EL (cell line): ENCODE measurements around the gene S100A6.
A peak's percentile ranks its signal among the peaks of the same experiment; 100 is the strongest.

ENCODE experiments used
- DNase-seq: peaks from one replicate; pipeline ENCODE4 v3.0.0-alpha.2; 2016

The S100A6 gene

GRCh38 chr1:153493343-153493960, 42.3 kb downstream of the S100A6 start:
- DNase-seq = no peak

GRCh38 chr1:153490272-153491051, 45.3 kb downstream of the S100A6 start:
- peak; percentile 91 for DNase-seq

DNA sequence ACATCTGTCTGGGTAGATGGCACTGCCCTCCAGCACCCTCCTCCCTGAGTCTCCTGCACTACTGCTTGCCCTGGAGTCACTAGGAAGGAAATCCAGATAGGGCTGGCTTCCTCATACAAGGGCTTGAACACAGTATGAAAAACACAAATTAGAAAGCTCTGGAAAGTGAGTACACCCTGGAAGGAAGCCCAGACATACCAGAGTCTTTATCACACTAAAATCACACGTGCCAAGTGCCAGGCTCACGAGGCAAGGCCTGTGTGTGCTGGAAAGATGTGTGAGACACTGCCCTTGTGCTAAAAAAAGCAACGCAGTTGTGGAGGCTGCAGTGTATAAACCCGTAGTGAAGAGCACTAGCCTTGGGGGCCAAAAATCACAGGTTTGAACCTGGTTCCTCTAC, 47.1 kb downstream of the S100A6 start:
- DNase-seq = peak; percentile 78

GRCh38 chr1:153487707-153488106, 48.1 kb downstream of the S100A6 start:
- no peak for DNase-seq

DNA sequence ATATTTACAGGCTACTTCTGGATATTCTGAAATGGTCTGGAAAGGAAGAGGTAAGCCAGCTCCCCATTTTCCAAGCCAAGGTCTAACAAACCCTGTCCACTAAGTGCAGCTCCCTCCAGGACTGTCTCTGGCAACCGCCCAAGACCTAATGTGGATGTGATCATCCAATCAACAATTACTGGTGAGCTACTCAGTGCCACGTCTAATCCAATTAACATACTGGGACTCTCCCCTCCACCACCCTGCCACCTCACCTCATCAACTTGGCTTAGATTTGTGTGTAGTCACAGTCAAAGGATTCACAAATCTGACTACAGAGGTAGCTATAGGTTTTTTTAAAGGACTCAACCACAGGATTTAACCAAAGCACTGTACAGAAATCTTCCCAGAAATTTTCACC, 49.9 kb downstream of the S100A6 start:
- no peak for DNase-seq
